Cardiac fibroblast (primary cell): Measurements from ENCODE around the gene PSKH1.

Experiments
- DNase-seq, 2 donors: peaks; one replicate each; pipeline versions ENCODE4 v3.0.0 to v3.0.0-alpha.2; 2010; ENCODE audit warnings: low read depth in 2 of 2
- H3K4me3 ChIP-seq, 2 donors: replicated peaks in 1 of 2; 1 replicate in 1 of 2; 2 replicates in 1 of 2; pipeline ENCODE4 v1.5.1; 2011; ENCODE audit warnings: low read depth in 2 of 2, low read length in 2 of 2, mild to moderate bottlenecking in 2 of 2, moderate library complexity in 1 of 2
- TF ChIP-seq, protein P1 (sequence below): IDR thresholded peaks from one replicate; pipeline ENCODE4 v1.5.1; 2011; ENCODE audit warnings: low read depth, mild to moderate bottlenecking, low read length, inconsistent platforms

Gene PSKH1

DNA sequence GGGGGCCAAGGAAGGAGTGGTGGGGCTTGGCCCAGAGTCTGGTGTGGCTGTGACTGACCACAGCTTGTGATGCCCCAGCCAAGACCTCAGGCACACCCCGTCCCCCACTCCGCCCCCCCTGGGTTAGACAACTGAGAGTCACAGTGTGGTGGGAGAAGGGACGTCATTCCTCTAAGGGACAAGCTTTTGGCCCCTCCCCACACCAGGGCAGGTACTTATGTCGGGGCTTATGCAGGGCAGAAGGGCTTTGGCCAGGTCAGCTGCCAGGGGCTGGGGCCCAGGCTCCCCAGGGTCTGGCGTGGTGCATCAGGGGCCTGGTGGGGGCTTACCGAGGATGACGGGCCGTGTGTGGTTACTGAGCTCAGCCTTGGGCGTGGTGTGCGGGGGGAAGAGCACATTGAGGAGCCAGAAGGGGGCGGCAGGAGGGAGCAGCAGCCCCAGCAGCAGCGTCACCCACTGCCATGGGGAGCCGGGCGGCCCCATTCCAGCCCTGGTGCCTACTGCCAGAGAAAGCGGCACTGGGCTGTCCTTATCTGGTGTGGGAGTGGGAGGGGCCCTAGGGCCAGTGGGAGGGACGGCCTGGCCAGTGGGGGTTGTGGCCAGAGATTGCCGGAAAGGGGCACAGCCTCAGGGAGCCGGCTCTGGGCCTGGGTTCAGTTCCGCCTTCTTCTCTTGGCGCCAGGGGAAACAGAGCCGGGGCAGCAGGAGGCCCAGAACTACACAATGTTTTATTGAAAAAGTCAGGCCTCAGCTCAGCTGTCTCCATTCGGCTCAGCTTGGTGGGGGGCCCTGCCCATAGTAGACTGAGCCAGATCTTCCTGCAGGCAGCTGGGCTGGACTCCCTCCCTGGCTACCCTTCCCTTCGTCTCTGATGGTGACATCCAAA is 50.8 kb downstream of the PSKH1 start, which contains the start of gene LCAT:
LCAT (minus strand) TSS at position 502 of the 886 bp plus-strand sequence; CDS start at position 483, 19 bp downstream.
- TF ChIP-seq, protein P1, sequence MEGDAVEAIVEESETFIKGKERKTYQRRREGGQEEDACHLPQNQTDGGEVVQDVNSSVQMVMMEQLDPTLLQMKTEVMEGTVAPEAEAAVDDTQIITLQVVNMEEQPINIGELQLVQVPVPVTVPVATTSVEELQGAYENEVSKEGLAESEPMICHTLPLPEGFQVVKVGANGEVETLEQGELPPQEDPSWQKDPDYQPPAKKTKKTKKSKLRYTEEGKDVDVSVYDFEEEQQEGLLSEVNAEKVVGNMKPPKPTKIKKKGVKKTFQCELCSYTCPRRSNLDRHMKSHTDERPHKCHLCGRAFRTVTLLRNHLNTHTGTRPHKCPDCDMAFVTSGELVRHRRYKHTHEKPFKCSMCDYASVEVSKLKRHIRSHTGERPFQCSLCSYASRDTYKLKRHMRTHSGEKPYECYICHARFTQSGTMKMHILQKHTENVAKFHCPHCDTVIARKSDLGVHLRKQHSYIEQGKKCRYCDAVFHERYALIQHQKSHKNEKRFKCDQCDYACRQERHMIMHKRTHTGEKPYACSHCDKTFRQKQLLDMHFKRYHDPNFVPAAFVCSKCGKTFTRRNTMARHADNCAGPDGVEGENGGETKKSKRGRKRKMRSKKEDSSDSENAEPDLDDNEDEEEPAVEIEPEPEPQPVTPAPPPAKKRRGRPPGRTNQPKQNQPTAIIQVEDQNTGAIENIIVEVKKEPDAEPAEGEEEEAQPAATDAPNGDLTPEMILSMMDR, result no peak
- no peak within 1 kb of the TSS for H3K4me3 ChIP-seq
- DNase-seq, result peak in 1 of 2 donors; percentile 74

DNA sequence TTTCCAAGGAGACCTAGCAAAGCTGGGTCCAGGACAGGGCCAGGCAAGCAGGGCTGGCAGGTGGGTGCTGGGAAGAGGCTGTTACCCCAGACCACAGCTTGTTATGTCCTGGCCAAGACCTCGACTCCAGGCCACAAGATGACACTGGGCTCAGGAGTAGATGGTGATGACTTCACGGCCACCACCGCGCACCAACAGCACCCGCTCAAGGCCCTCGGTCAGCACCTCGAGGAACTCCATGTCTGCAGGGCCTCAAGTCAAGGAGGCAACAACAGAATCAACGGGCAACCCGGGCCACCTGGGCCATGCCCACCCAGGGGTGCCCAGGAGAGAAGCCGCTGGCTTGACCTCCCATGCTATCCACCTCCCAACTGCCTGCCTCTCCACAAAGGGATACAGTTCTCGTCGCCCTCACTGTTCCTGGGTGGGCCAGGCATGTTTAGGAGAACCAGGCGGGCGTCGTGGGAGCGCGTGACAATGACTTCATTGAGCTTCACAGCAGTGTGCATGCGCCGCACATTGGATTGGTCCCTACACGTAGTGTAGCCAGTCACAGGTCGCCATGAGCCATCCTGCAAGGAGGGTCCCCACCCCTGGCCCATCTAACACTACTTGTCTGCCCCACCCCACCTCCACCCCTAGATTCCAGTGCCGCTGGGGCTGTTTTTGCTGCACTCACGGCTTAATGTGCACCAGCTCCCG is 51.8 kb downstream of the PSKH1 start:
- H3K4me3 ChIP-seq, result no peak overlapping the region
- TF ChIP-seq, protein P1, result no peak
- DNase-seq, result no peak

DNA sequence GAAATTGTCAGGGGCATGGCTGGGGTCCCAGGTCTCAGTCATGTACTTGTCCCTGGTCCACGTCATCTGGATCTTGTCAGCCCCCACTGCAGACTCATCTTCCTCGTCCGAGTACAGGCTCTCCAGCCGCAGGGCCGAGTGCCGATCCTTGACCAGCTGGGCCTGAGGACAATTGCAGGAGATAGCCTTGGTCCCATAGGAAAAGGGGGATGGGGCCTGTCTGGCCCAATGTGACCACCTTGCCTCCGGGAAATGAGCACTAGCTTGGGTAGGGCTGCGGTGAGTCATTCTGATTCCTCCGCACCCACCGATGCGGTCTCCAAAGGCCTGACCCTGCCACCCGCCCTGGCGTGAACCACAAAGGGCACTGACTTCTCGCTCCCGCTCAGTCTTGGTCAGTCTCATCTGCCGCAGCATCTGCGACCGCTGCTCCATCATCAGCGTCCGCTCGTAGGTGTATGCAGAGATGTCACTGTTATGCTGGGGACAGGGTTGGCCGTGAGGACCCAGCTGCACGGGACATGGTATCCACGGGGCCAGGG is 52.4 kb downstream of the PSKH1 start:
- DNase-seq, result peak in 1 of 2 donors; percentile 77
- no peak overlapping the region for H3K4me3 ChIP-seq
- TF ChIP-seq, protein P1, result no peak

DNA sequence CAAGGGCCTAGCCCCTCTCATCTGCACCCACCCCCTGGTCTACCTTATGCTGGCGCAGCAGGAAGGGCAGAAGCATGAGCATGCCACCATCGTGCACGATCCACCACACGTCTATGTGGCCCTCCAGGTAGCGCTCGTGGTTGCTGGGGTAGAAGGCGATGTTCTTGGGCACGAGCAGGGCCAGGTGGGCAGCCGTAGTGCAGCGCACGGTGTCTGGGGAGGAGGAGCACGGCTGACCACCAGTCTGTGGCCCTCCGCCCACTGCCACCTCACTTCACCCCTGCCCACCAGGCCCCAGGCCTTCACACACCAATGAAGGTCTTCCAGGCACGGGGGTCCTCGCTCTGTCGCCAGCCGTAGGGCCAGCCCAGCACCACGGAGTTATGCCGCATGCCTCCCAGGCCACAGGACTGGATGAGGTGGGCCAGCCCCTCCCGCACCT is 53.1 kb downstream of the PSKH1 start:
- H3K4me3 ChIP-seq, result no peak overlapping the region
- no peak for DNase-seq
- TF ChIP-seq, protein P1, result no peak

DNA sequence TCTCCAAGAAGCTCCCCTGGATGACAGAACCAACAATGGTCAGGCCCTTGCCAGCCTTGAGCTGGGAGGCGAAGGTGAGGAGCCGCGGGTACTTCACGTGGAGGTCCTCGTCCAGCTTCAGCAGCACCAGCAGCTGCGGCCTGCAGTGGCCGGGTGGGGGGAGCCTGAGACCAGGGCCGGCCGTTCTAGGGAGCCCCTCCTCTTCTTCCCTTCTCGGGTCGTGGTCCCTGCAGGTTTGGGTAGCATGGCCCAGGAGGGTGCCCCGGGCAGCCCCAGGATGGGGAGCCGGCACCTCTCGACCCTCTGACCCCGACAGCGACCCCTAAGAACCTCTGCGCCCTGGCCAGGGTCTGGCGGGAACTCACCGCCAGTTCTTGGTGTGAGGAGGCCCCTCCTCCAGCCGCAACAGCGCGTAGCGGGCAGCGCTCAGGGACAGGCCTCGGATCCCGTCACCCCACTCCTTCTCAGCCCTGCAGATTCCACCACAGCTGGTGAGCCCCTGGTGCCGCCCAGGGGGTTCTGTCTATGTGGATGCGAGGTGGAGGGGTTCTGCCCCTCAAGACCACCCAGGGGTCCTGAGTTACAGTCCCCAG is 54.0 kb downstream of the PSKH1 start:
- TF ChIP-seq, protein P1, result no peak
- DNase-seq, result no peak
- no peak overlapping the region for H3K4me3 ChIP-seq

DNA sequence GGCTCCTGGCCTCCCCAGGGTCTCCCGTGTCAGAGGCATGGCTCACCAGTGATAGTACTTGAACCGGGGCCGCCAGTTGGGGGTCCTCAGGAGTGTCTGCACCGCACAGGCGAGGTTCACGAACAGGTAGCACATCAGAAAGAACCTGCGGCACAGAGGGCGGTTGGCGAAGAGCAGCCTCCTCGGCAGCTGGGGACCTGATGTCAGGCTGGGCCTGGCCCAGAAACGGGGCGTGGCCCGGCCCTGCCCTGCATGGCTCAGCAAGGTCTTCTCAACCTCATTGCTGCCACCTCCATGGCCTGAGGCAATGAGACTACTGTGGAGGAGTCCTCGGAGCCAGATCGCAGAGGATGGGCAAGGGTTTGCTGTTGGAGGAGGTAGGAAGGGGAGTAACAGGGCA is 55.0 kb downstream of the PSKH1 start:
- no peak overlapping the region for H3K4me3 ChIP-seq
- TF ChIP-seq, protein P1, result no peak
- DNase-seq, result no peak
